HEK293T (cell line): ENCODE measurements around the gene DGAT2.

Source experiments
- CTCF ChIA-PET: fragments of 350-600 bp; formaldehyde crosslinking; extraction: SDS; loops from one replicate; lab custom pipeline; 2021; ENCODE audit warnings: antibody characterized with exemption, inconsistent platforms; lab: Yijun Ruan, JAX
- POLR2A ChIA-PET: fragments of 350-600 bp; formaldehyde crosslinking; extraction: SDS; loops from one replicate; lab custom pipeline; 2020; ENCODE audit warnings: antibody characterized with exemption, inconsistent platforms; lab: Yijun Ruan, JAX
- DNase-seq: peaks from one replicate; pipeline ENCODE4 v3.0.0; 2012; ENCODE audit warnings: mixed read lengths; ENCODE audit errors: extremely low spot score
- ARNT ChIP-seq: fragments of 450-650 bp; IDR thresholded peaks from 2 replicates; pipeline ENCODE4 v1.6.1; 2017; ENCODE audit warnings: mild to moderate bottlenecking
- BHLHE40 ChIP-seq: fragments of 450-650 bp; IDR thresholded peaks from 2 replicates; pipeline ENCODE4 v1.6.1; 2016; ENCODE audit warnings: mild to moderate bottlenecking, moderate library complexity, borderline replicate concordance
- CTBP1 ChIP-seq: fragments of 450-650 bp; IDR thresholded peaks from 2 replicates; pipeline ENCODE4 v1.6.1; 2016; ENCODE audit warnings: borderline replicate concordance
- ELF4 ChIP-seq: fragments of 450-650 bp; IDR thresholded peaks from 2 replicates; pipeline ENCODE4 v1.6.1; 2017; ENCODE audit warnings: antibody characterized with exemption
- FOXA1 ChIP-seq: fragments of 450-650 bp; IDR thresholded peaks from 2 replicates; pipeline ENCODE4 v1.6.1; 2016; ENCODE audit warnings: mild to moderate bottlenecking
- FOXK2 ChIP-seq: fragments of 450-650 bp; IDR thresholded peaks from 2 replicates; pipeline ENCODE4 v1.6.1; 2016; ENCODE audit warnings: mild to moderate bottlenecking
- FOXM1 ChIP-seq: fragments of 450-650 bp; IDR thresholded peaks from 2 replicates; pipeline ENCODE4 v1.6.1; 2017; ENCODE audit warnings: mild to moderate bottlenecking, borderline replicate concordance
- HDGF ChIP-seq: fragments of 450-650 bp; IDR thresholded peaks from 2 replicates; pipeline ENCODE4 v1.6.1; 2017; ENCODE audit warnings: antibody characterized with exemption, borderline replicate concordance
- L3MBTL2 ChIP-seq: fragments of 450-650 bp; conservative IDR thresholded peaks from 2 replicates; pipeline ENCODE4 v1.6.1; 2016; ENCODE audit warnings: mild to moderate bottlenecking
- LEF1 ChIP-seq: fragments of 450-650 bp; IDR thresholded peaks from 2 replicates; pipeline ENCODE4 v1.6.1; 2017; ENCODE audit warnings: mild to moderate bottlenecking, borderline replicate concordance
- NFRKB ChIP-seq: fragments of 450-650 bp; IDR thresholded peaks from 2 replicates; pipeline ENCODE4 v1.6.1; 2016; ENCODE audit warnings: mild to moderate bottlenecking, moderate library complexity
- PKNOX1 ChIP-seq: fragments of 450-650 bp; IDR thresholded peaks from 2 replicates; pipeline ENCODE4 v1.6.1; 2016
- SP1 ChIP-seq: fragments of 450-650 bp; IDR thresholded peaks from 2 replicates; pipeline ENCODE4 v1.6.1; 2017
- SUZ12 ChIP-seq: fragments of 450-650 bp; IDR thresholded peaks from 2 replicates; pipeline ENCODE4 v1.6.1; 2016; ENCODE audit warnings: mild to moderate bottlenecking
- TARDBP ChIP-seq: fragments of 450-650 bp; IDR thresholded peaks from 2 replicates; pipeline ENCODE4 v1.6.1; 2016
- ZNF384 ChIP-seq: fragments of 450-650 bp; IDR thresholded peaks from 2 replicates; pipeline ENCODE4 v1.6.1; 2016

Gene DGAT2

GRCh38 chr11:75795276-75796090 lies 26.9 kb downstream of the DGAT2 start:
- DNase-seq = no peak
- TF ChIP-seq FOXA1 (no peak), FOXK2 (no peak), SP1 (no peak)
- ChIA-PET POLR2A (no interaction called here), CTCF (interaction anchor here (0.6 kb wide), 2 partner anchors 10 to 459 kb away, joined by 3 read pairs; no protein-coding TSS in a partner anchor)

GRCh38 chr11:75796091-75796435 lies 27.5 kb downstream of the DGAT2 start:
- TF ChIP-seq HDGF (no peak), TARDBP (no peak), SUZ12 (no peak), ELF4 (no peak), FOXM1 (no peak), NFRKB (no peak), FOXA1 (no peak), BHLHE40 (no peak), ARNT (no peak), CTBP1 (no peak)
- ChIA-PET CTCF (interaction anchor here (0.6 kb wide), 1 partner anchor 10 kb away, joined by 3 read pairs; no protein-coding TSS in a partner anchor), POLR2A (no interaction called here)
- no peak for DNase-seq

GRCh38 chr11:75797116-75797515 lies 28.5 kb downstream of the DGAT2 start:
- POLR2A ChIA-PET = no interaction called here
- DNase-seq = no peak
- CTCF ChIA-PET = no interaction called here
- TF ChIP-seq LEF1 (no peak), SP1 (no peak), HDGF (no peak), FOXA1 (no peak)

- TF ChIP-seq SUZ12 (no peak), CTBP1 (no peak), FOXK2 (no peak), ELF4 (no peak), HDGF (no peak), ARNT (no peak), L3MBTL2 (no peak), TARDBP (no peak), SP1 (no peak), FOXM1 (no peak), PKNOX1 (no peak), FOXA1 (no peak), NFRKB (no peak)
- DNase-seq = no peak
- ChIA-PET POLR2A (interaction anchor here (1.1 kb wide), 1 partner anchor 9 kb away, joined by 3 read pairs; no protein-coding TSS in a partner anchor), CTCF (no interaction called here)
Observed at GRCh38 chr11:75797792-75798191, 29.2 kb downstream of the DGAT2 start.

GRCh38 chr11:75800136-75800675 lies 31.6 kb downstream of the DGAT2 start:
- ChIA-PET POLR2A (no interaction called here), CTCF (no interaction called here)

GRCh38 chr11:75800728-75801361 lies 32.3 kb downstream of the DGAT2 start:
- TF ChIP-seq HDGF (no peak), FOXK2 (no peak), L3MBTL2 (no peak), NFRKB (no peak), BHLHE40 (no peak), ARNT (no peak), SP1 (no peak), SUZ12 (no peak), PKNOX1 (no peak), CTBP1 (no peak), LEF1 (no peak), FOXA1 (no peak), TARDBP (no peak), FOXM1 (no peak), ELF4 (no peak), ZNF384 (no peak)
- CTCF ChIA-PET = interaction anchor here (1.0 to 1.9 kb wide), 3 partner anchors 67 to 351 kb away, joined by 4 to 5 read pairs (median 5); no protein-coding TSS in a partner anchor
- POLR2A ChIA-PET = no interaction called here
- DNase-seq = no peak

More at GRCh38 chr11:75800136-75800675, 31.6 kb downstream of the DGAT2 start:
- TF ChIP-seq HDGF (no peak), FOXA1 (no peak), PKNOX1 (no peak), BHLHE40 (no peak), ARNT (no peak), NFRKB (no peak), CTBP1 (no peak), LEF1 (no peak), FOXK2 (no peak), ZNF384 (no peak), SP1 (no peak), TARDBP (no peak), FOXM1 (no peak), SUZ12 (no peak)
- DNase-seq = no peak
